ENCODE results near the gene FRMD4B. TPM values are rescaled to one million over a fixed set of nuclear protein-coding genes. Genes with fewer than 3 reads are reported as not detected.

FRMD4B gene
- total RNA-seq, 4 donors from 2014 or later: 10.5 to 22.0 (median 14.8) TPM

- no peaks in the 10 kb centered on the region for H3K9me3 ChIP-seq
- peaks cover 0 to 31% (median 3%) of the 10 kb centered on the region in 4 donors for H3K36me3 ChIP-seq
- WGBS: 54% methylated on average over 4 of the region's 4 CpGs
- DNase-seq (ENCODE audit: extremely low spot score): no peak
- H3K4me3 ChIP-seq: no peak overlapping the region
- intact Hi-C loops (cut with DNase I): no loop called here
- TF ChIP-seq EP300 (IDR thresholded peaks at IDR 0.05): no peak
- TF ChIP-seq POLR2AphosphoS5 (IDR thresholded peaks at IDR 0.05): no peak
- TF ChIP-seq, protein P1, sequence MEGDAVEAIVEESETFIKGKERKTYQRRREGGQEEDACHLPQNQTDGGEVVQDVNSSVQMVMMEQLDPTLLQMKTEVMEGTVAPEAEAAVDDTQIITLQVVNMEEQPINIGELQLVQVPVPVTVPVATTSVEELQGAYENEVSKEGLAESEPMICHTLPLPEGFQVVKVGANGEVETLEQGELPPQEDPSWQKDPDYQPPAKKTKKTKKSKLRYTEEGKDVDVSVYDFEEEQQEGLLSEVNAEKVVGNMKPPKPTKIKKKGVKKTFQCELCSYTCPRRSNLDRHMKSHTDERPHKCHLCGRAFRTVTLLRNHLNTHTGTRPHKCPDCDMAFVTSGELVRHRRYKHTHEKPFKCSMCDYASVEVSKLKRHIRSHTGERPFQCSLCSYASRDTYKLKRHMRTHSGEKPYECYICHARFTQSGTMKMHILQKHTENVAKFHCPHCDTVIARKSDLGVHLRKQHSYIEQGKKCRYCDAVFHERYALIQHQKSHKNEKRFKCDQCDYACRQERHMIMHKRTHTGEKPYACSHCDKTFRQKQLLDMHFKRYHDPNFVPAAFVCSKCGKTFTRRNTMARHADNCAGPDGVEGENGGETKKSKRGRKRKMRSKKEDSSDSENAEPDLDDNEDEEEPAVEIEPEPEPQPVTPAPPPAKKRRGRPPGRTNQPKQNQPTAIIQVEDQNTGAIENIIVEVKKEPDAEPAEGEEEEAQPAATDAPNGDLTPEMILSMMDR (IDR thresholded peaks at IDR 0.05): no peak
- no peak for TF ChIP-seq POLR2A (IDR thresholded peaks at IDR 0.05; ENCODE audit: low read depth)
- no peak overlapping the region for H3K27ac ChIP-seq (replicated peaks in 1 of 4)
- peaks cover 14 to 18% (median 14%) of the 10 kb centered on the region in 4 donors for H3K4me1 ChIP-seq
- H3K27me3 ChIP-seq: no peaks in the 10 kb centered on the region
These were observed 210.8 kb downstream of the FRMD4B start for GRCh38 chr3:69174871-69175737.

GRCh38 chr3:69174445-69174844 is 211.4 kb downstream of the FRMD4B start:
- 50% methylated on average over 2 of the region's 2 CpGs for WGBS
- intact Hi-C loops (cut with DNase I): no loop called here
- Histone ChIP-seq H3K4me3 (no peak overlapping the region), H3K9me3 (no peaks in the 10 kb centered on the region), H3K4me1 (peaks cover 14 to 18% (median 14%) of the 10 kb centered on the region in 4 donors), H3K36me3 (peaks cover 0 to 28% (median 3%) of the 10 kb centered on the region in 4 donors), H3K27me3 (no peaks in the 10 kb centered on the region), H3K27ac (replicated peaks in 1 of 4) (no peak overlapping the region)
- DNase-seq (ENCODE audit: extremely low spot score): no peak
- no peak for TF ChIP-seq POLR2A (IDR thresholded peaks at IDR 0.05; ENCODE audit: low read depth)
- TF ChIP-seq POLR2AphosphoS5 (IDR thresholded peaks at IDR 0.05): no peak
- TF ChIP-seq, protein P1 (IDR thresholded peaks at IDR 0.05): no peak
- no peak for TF ChIP-seq EP300 (IDR thresholded peaks at IDR 0.05)

- no peak for DNase-seq (ENCODE audit: extremely low spot score)
- H3K36me3 ChIP-seq: peaks cover 0 to 28% (median 3%) of the 10 kb centered on the region in 4 donors
- intact Hi-C loops (cut with DNase I): no loop called here
- no peaks in the 10 kb centered on the region for H3K9me3 ChIP-seq
- no peak overlapping the region for H3K27ac ChIP-seq (replicated peaks in 1 of 4)
- TF ChIP-seq POLR2A (IDR thresholded peaks at IDR 0.05; ENCODE audit: low read depth) (no peak), POLR2AphosphoS5 (IDR thresholded peaks at IDR 0.05) (no peak), EP300 (IDR thresholded peaks at IDR 0.05) (no peak)
- TF ChIP-seq, protein P1 (IDR thresholded peaks at IDR 0.05): no peak
- H3K4me1 ChIP-seq: peaks cover 7 to 18% (median 14%) of the 10 kb centered on the region in 4 donors
- H3K27me3 ChIP-seq: no peaks in the 10 kb centered on the region
- no peak overlapping the region for H3K4me3 ChIP-seq
- 100% methylated on average over 1 of the region's 1 CpG for WGBS
These were observed 213.8 kb downstream of the FRMD4B start for GRCh38 chr3:69172058-69172457.

DNA sequence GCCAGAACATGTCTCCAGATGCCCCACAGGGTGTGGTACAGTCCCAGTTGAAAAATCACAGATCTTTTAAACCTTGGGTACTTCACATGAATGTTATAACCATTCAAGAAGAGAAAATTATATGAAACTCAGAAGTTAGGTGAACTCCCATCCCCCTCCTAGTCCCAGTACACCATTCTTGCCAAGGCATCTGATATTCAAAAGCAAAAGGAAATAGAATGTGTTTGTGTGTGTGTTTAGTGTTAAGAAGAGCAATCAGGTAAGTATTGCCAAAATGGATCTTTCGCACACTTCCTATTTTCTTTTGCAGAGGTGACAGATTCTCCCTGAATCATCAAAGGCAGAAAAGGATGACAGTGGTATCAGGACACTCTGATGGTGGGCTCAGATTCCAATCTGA is 219.4 kb downstream of the FRMD4B start:
- no peak overlapping the region for H3K4me3 ChIP-seq
- 93% methylated on average over 1 of the region's 1 CpG for WGBS
- DNase-seq (ENCODE audit: extremely low spot score): no peak
- H3K27me3 ChIP-seq: no peaks in the 10 kb centered on the region
- intact Hi-C loops (cut with DNase I): no loop called here
- H3K4me1 ChIP-seq: no peaks in the 10 kb centered on the region
- H3K27ac ChIP-seq (replicated peaks in 1 of 4): no peak overlapping the region
- H3K36me3 ChIP-seq: peaks cover 0 to 12% (median under 1%) of the 10 kb centered on the region in 4 donors
- no peaks in the 10 kb centered on the region for H3K9me3 ChIP-seq
- TF ChIP-seq, protein P1 (IDR thresholded peaks at IDR 0.05): no peak
- no peak for TF ChIP-seq POLR2A (IDR thresholded peaks at IDR 0.05; ENCODE audit: low read depth)
- TF ChIP-seq POLR2AphosphoS5 (IDR thresholded peaks at IDR 0.05): no peak
- no peak for TF ChIP-seq EP300 (IDR thresholded peaks at IDR 0.05)

Data from esophagus muscularis mucosa (tissue), 4 donors.